ENCODE measurements around the gene RAB26.

RAB26 gene

GRCh38 chr16:2181952-2182351 is 33.5 kb downstream of the RAB26 start:
- no peak for DNase-seq

- no peak for DNase-seq
Measured at GRCh38 chr16:2183671-2184070, 35.2 kb downstream of the RAB26 start.

- no peak for DNase-seq
Measured at GRCh38 chr16:2184346-2184745, 35.9 kb downstream of the RAB26 start.

DNA sequence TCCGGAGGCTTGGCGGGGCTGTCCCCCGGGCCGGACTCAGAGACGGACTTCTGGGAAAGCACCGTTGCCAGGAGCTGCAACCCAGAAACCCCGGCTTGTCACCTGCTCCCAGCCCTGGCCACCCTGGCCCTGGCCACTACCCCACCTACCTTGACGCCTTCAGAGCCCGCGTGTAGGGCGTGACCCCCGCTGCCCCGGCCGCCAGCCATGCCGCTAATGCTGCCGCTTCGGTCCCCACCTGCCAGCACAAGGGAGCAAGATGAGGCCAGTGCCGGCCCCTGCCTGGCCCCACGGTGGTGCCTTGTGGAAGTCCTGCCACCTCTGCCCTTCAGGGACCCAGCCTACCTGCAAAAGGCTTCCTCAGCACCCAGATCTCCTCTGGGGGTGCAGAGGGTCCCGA is 36.5 kb downstream of the RAB26 start:
- DNase-seq: no peak

- DNase-seq: no peak
Measured at GRCh38 chr16:2186064-2186463, 37.6 kb downstream of the RAB26 start.

DNA sequence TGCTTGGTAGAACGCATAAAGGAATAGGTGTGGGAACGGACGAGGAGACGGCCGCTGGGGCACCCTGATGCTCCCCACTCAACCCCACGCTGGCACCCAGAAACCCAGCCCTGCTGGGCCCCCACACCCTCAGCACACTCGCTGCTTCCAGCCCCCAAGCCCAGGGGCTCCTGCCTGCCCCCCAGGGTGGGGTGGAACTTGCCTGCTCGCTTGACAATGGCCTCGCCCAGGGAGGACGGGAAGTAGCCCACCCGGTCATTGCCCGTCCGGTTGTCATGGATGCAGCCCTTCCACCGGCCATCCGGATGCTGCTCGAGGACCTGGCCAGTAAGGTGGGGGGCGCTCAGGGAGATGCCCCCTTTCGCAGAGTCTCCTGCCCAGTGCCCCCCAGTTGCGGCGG is 38.1 kb downstream of the RAB26 start:
- no peak for DNase-seq

GRCh38 chr16:2187212-2187611 is 38.8 kb downstream of the RAB26 start:
- DNase-seq: no peak

- no peak for DNase-seq
Measured at GRCh38 chr16:2188395-2188794, 40.0 kb downstream of the RAB26 start.

DNA sequence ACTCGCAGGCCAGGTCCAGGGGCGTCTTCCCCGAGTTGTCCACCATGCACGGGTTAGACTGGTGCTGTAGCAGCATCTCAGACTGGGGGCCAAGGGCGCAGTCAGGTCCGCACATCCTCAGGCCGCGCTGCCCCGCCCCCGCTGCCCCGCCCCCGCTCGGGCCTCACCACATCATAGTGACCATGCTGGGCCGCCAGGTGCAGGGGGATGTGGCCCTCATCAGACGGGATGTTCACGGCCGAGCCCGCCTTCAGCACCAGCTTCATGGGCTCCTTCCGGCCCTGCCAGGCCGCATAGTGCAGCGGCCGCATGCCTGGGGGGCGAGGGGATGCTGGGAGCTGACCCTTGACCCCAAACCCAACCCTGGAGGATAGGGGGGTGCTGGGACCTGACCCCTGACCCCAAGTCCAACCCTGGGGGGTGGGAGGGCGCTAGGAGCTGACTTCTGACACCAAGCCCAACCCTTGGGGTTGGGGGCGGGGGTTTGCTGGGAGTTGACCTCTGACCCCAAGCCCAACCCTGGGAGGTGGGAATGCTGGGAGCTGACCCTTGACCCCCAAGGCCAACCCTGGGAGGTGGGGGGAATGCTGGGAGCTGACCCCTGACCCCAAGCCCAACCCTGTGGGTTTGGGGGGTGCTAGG is 40.9 kb downstream of the RAB26 start:
- no peak for DNase-seq

DNA sequence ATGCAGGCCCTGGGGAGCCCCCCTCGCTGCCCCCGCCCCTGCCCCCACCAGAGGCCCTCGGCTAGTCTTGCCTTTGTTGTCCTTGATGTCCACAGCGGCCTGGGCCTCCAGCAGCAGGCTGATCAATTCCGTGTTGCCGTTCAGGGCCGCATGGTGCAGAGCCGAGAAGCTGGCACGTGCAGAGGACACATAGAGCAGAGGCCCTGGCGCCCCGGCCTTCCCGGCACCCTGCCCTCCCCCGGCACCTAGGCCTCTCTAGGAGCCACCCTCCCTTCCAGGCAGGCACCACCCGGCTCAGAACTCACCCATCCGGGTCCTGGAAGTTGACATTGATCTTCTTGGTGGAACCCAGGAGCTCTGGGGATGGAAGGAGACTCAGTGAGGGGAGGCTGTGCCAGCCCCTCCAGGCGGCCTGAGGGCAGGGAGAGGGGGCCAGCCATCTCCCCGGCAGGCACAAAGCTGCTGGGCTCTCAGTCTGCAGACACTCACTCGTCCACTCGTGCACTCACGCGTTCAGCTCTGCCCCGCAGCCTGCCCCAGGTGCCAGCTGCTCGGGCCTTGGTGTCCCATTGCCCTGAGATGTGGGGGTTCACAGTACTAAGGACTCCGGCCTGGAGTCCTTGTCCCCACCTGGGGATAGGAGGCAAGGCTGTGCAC is 41.7 kb downstream of the RAB26 start:
- no peak for DNase-seq

- no peak for DNase-seq
Measured at GRCh38 chr16:2190659-2191445, 42.4 kb downstream of the RAB26 start.

- no peak for DNase-seq
Measured at GRCh38 chr16:2191446-2191706, 43.0 kb downstream of the RAB26 start.

- no peak for DNase-seq
Measured at GRCh38 chr16:2194166-2194834, 45.9 kb downstream of the RAB26 start.

- DNase-seq: peak; percentile 74
Measured at GRCh38 chr16:2194852-2195321, 46.5 kb downstream of the RAB26 start.

DNA sequence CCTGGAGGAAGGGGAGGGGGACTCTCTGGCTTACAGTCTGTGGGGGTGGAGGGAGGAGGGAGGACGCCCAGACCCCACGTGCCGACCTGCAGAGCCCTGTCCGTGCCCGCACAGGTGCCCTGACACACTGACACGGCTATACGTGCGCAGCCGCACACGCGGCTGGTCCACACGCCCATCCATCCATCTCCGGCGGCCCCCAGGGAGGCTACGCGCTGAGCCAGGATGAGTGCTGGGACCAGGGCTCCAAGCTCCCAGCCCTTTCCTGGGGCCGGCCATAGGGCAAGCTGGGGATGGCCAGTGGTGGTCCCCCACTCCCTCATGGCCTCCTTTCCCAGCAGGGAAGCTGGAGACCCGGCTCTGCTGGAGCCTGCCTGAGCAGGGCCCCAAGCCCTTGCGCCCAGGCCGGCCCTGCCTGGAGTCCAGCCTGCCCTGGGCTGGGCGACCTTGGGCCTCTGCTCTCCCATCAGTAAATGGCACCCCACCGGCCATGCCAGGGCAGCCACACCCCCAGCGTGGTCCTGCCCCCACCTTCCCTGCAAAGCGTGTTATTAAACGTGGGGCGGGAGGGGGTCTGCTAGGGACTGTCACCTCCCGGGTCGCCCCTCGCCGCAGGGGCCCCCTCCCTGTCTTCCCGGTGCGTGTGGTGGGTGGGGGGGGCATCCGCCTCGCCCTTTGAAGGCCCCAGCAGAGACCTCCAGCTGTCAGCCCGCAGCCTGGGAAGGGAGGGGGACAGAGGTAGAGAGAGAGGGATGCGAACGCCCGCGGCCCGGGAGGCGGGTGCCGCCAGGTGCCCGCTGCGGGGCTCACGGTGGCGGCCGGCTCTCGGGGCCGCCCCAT is 47.1 kb downstream of the RAB26 start:
- DNase-seq: no peak

DNA sequence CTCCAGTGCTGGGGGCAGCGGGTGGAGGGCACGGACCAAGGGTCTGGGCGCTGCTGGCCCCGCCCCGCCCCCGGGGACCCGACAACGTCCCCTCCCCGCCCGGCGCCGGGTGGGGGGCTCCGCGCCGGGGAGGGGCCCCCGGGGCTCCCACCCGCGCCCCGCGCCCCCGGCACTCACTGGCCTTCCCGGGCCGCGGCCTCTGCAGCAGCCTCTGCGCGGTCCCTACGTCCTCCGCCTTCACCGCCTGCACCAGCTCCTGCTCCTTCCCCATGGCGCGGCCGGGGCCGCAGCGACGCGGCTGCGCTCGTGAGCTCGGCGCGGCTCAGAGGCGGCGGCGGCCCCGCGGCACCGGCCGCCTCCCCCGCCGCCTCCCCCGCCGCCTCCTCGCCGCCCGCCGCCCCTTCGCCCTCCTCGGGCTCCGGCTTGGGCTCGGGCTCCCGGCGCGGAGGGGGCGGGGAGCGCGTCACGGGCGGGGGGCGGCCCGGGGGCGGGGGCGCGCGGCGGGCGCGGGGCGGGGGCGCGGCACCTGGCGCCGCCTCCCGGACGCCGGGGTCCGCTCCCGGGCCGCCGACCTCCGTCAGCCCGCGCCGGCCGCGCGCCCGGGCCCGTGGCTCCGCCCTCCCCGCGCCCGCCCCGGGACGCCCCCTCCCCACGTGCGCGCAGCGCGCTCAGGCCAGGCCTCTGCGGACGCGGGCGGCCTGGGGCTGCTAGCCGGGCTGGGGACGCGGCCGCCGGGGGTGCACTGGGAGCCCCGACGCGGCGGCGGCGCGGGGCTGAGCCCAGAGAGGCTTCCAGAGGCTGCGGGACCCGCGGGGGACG is 47.9 kb downstream of the RAB26 start, which contains the start of gene CASKIN1:
Gene CASKIN1, minus strand, starts transcription at position 444 of the 819 bp plus-strand sequence. Its CDS starts 173 bp downstream, at position 271.
- no peak for DNase-seq

- no peak for DNase-seq
Measured at GRCh38 chr16:2196981-2197511, 48.6 kb downstream of the RAB26 start.

GRCh38 chr16:2197765-2198164 is 49.3 kb downstream of the RAB26 start:
- DNase-seq: no peak

- DNase-seq: no peak
Measured at GRCh38 chr16:2198283-2198682, 49.9 kb downstream of the RAB26 start.

GRCh38 chr16:2199095-2199494 is 50.7 kb downstream of the RAB26 start:
- DNase-seq: no peak

- DNase-seq: no peak
Measured at GRCh38 chr16:2199621-2200139, 51.3 kb downstream of the RAB26 start.
